ENCODE data around the gene GRB14. TPM values are rescaled to one million over a fixed set of nuclear protein-coding genes. Genes with fewer than 3 reads are reported as not detected.
A peak's percentile ranks its signal among the peaks of the same experiment; 100 is the strongest.
"Not testable (repeated sequence)": the region's sequence is repeated elsewhere in the genome, so short reads cannot be mapped to it uniquely, and the experiment has no call there.

The GRB14 gene
- total and polyA plus RNA-seq, 2 donors: 0.19 to 0.41 TPM

DNA sequence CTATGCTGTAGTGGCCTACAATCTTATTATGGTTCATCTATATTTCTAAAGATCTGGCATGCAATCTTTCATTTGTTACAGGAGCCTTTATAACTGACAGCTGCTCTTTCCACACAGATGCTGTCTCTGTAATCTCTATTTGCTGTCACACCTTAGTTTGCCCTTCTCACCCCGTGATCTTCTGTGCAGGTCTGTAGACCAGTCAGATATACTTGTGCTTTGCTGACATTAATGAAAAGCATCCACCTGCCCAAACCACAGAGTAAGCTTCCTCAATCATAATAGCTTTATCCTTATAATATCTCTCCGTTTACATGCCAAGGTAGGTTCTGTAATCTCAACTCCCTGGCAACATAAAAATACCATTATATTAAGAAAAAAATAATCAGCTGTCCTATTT, 122.4 kb downstream of the GRB14 start:
- no peak overlapping the region for H3K27ac ChIP-seq (ENCODE audit: low read depth in 1 of 2, low read length in 1 of 2)
- no peak for DNase-seq (ENCODE audit: low read depth in 6 of 9, low spot score in 9 of 9)
- 85% methylated on average over 2 of the region's 2 CpGs for WGBS
- no peaks in the 10 kb centered on the region for H3K4me1 ChIP-seq (ENCODE audit: control insufficient read depth in 2 of 2, insufficient read depth in 2 of 2, low read length in 2 of 2)
- no peaks in the 10 kb centered on the region for H3K9me3 ChIP-seq (ENCODE audit: control insufficient read depth in 2 of 2, insufficient read depth in 1 of 2, low read length in 1 of 2)
- H3K27me3 ChIP-seq (ENCODE audit: control insufficient read depth in 2 of 2, insufficient read depth in 1 of 2, low read length in 1 of 2): no peaks in the 10 kb centered on the region
- no peak overlapping the region for H3K4me3 ChIP-seq (ENCODE audit: low read length in 2 of 2)
- no peaks in the 10 kb centered on the region for H3K36me3 ChIP-seq (ENCODE audit: control insufficient read depth in 2 of 2, insufficient read depth in 2 of 2, low read length in 1 of 2)

DNA sequence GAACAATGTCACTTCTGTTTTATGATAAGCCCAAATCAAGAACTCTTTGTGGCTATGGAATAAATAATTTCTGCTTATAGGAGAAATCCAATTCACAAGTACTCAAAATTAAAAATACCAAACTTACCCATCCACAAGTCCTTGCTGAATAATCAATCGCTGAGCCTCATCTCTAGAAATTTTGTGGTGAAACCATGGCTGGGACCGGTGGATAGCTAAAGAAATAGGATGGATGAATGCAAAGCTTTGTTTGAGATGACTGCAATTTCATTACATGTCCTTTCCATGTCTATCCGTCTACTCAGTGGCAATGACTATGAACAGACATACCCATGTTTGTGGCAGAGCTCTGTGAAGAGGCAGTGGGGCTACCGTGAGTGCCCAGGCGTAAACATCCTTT, 124.4 kb downstream of the GRB14 start:
- H3K4me1 ChIP-seq (ENCODE audit: control insufficient read depth in 2 of 2, insufficient read depth in 2 of 2, low read length in 2 of 2): no peaks in the 10 kb centered on the region
- no peaks in the 10 kb centered on the region for H3K27me3 ChIP-seq (ENCODE audit: control insufficient read depth in 2 of 2, insufficient read depth in 1 of 2, low read length in 1 of 2)
- H3K4me3 ChIP-seq (ENCODE audit: low read length in 2 of 2): no peak overlapping the region
- H3K9me3 ChIP-seq (ENCODE audit: control insufficient read depth in 2 of 2, insufficient read depth in 1 of 2, low read length in 1 of 2): no peaks in the 10 kb centered on the region
- no peak overlapping the region for H3K27ac ChIP-seq (ENCODE audit: low read depth in 1 of 2, low read length in 1 of 2)
- 98% methylated on average over 5 of the region's 5 CpGs for WGBS
- DNase-seq (ENCODE audit: low read depth in 6 of 9, low spot score in 9 of 9): no peak
- H3K36me3 ChIP-seq (ENCODE audit: control insufficient read depth in 2 of 2, insufficient read depth in 2 of 2, low read length in 1 of 2): no peaks in the 10 kb centered on the region

DNA sequence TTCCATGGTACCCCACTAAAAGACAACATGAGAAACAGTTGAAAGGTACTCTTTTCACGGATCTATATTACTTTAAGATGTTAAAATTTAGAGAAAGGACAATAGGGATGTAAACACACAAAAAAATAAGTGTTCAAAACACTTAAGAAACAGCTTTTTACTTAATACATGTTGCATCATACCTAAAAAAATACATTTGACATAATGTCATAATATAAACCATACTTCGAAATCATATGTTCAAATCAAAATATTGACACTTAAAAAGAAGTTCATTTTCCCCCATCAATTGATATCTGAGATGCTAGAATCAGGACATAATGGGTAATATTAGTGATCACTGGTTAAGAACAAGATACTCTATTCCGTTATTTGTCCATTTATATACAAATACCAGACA, 124.9 kb downstream of the GRB14 start:
- Histone ChIP-seq H3K4me3 (ENCODE audit: low read length in 2 of 2) (no peak overlapping the region), H3K27me3 (ENCODE audit: control insufficient read depth in 2 of 2, insufficient read depth in 1 of 2, low read length in 1 of 2) (no peaks in the 10 kb centered on the region), H3K4me1 (ENCODE audit: control insufficient read depth in 2 of 2, insufficient read depth in 2 of 2, low read length in 2 of 2) (no peaks in the 10 kb centered on the region), H3K36me3 (ENCODE audit: control insufficient read depth in 2 of 2, insufficient read depth in 2 of 2, low read length in 1 of 2) (no peaks in the 10 kb centered on the region), H3K9me3 (ENCODE audit: control insufficient read depth in 2 of 2, insufficient read depth in 1 of 2, low read length in 1 of 2) (no peaks in the 10 kb centered on the region), H3K27ac (ENCODE audit: low read depth in 1 of 2, low read length in 1 of 2) (no peak overlapping the region)
- DNase-seq (ENCODE audit: low read depth in 6 of 9, low spot score in 9 of 9): no peak
- WGBS: 78% methylated on average over 3 of the region's 3 CpGs

DNA sequence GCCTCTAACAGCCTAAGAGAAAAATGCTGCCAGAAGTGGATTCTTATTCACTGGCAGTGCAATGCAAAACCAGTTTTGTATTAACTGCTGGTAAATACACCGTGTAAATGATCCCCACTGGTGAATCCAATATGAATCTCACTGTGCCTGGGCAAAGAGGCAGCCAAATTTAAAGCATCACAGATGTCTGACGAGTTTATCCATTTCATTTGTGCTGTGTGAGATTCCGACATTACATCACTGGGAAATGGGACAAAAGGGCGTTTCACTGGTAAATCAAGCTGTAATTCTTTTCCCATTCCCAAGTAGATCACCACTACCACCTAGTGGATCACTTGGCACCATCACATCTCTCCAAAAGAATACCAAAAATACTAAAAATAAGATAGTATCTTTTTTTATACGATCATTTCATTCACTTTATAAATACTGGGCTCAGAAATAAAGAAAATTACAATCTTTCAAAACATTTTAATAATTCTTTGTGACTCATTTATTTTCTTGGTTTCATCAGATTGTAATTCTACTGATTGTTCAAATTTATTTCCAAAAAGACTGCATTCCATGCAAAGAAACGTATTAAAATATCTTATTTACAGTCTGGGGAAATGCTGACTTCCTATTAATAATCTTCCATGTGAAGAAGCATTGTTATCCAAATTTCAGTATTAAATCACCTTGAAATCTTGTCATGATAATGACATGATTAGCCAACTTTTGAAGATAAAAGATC, 125.6 kb downstream of the GRB14 start:
- DNase-seq (ENCODE audit: low read depth in 6 of 9, low spot score in 9 of 9): no peak
- no peaks in the 10 kb centered on the region for H3K4me1 ChIP-seq (ENCODE audit: control insufficient read depth in 2 of 2, insufficient read depth in 2 of 2, low read length in 2 of 2)
- no peaks in the 10 kb centered on the region for H3K36me3 ChIP-seq (ENCODE audit: control insufficient read depth in 2 of 2, insufficient read depth in 2 of 2, low read length in 1 of 2)
- WGBS: 75% methylated on average over 6 of the region's 6 CpGs
- no peaks in the 10 kb centered on the region for H3K9me3 ChIP-seq (ENCODE audit: control insufficient read depth in 2 of 2, insufficient read depth in 1 of 2, low read length in 1 of 2)
- H3K27ac ChIP-seq (ENCODE audit: low read depth in 1 of 2, low read length in 1 of 2): no peak overlapping the region
- no peak overlapping the region for H3K4me3 ChIP-seq (ENCODE audit: low read length in 2 of 2)
- no peaks in the 10 kb centered on the region for H3K27me3 ChIP-seq (ENCODE audit: control insufficient read depth in 2 of 2, insufficient read depth in 1 of 2, low read length in 1 of 2)

DNA sequence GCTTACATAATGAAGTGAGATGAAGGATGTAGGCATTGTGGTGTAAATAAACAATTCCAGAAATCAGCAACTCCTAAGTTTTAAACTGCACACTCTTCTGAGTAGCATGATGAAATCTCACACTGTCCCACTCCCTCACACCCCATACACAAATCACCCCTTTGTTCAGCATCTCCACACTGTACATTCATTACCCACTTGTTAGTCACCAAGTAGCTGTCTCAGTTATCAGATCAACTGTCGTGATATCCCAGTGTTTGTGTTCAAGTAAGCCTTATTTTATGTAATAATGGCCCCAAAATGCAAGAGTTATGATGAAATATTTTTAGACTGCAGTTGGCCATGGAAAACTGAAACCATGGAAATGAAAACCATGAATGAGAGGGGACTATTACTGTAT, 135.7 kb downstream of the GRB14 start:
- Histone ChIP-seq H3K4me1 (ENCODE audit: control insufficient read depth in 2 of 2, insufficient read depth in 2 of 2, low read length in 2 of 2) (no peaks in the 10 kb centered on the region), H3K4me3 (ENCODE audit: low read length in 2 of 2) (no peak overlapping the region), H3K36me3 (ENCODE audit: control insufficient read depth in 2 of 2, insufficient read depth in 2 of 2, low read length in 1 of 2) (no peaks in the 10 kb centered on the region), H3K27me3 (ENCODE audit: control insufficient read depth in 2 of 2, insufficient read depth in 1 of 2, low read length in 1 of 2) (no peaks in the 10 kb centered on the region), H3K9me3 (ENCODE audit: control insufficient read depth in 2 of 2, insufficient read depth in 1 of 2, low read length in 1 of 2) (no peaks in the 10 kb centered on the region), H3K27ac (ENCODE audit: low read depth in 1 of 2, low read length in 1 of 2) (no peak overlapping the region)
- no peak for DNase-seq (ENCODE audit: low read depth in 6 of 9, low spot score in 9 of 9)
- 96% methylated on average over 1 of the region's 1 CpG for WGBS

DNA sequence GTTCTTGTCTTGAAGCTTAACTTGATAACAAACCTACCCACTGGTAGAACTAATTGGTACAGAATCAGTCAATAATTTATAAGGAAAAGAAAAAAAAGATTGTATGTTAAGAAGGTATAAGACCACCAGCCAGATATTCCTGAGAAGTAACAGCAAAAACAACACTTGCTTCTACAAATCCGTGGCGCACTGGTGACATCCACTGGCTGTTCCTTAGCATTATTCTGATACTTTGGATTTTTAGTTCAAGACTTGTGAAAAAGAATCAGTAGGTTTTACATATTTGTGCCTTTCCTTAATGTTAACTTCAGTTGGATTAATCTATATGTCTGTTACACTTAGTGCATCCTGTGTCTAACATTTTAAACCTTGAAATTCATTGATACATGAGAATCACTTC, 141.8 kb downstream of the GRB14 start:
- no peaks in the 10 kb centered on the region for H3K27me3 ChIP-seq (ENCODE audit: control insufficient read depth in 2 of 2, insufficient read depth in 1 of 2, low read length in 1 of 2)
- 38% methylated on average over 2 of the region's 2 CpGs for WGBS
- no peaks in the 10 kb centered on the region for H3K36me3 ChIP-seq (ENCODE audit: control insufficient read depth in 2 of 2, insufficient read depth in 2 of 2, low read length in 1 of 2)
- peak in 1 of 9 donors; percentile 10 for DNase-seq (ENCODE audit: low read depth in 6 of 9, low spot score in 9 of 9)
- no peak overlapping the region for H3K4me3 ChIP-seq (ENCODE audit: low read length in 2 of 2)
- no peaks in the 10 kb centered on the region for H3K9me3 ChIP-seq (ENCODE audit: control insufficient read depth in 2 of 2, insufficient read depth in 1 of 2, low read length in 1 of 2)
- no peak overlapping the region for H3K27ac ChIP-seq (ENCODE audit: low read depth in 1 of 2, low read length in 1 of 2)
- no peaks in the 10 kb centered on the region for H3K4me1 ChIP-seq (ENCODE audit: control insufficient read depth in 2 of 2, insufficient read depth in 2 of 2, low read length in 2 of 2)

DNA sequence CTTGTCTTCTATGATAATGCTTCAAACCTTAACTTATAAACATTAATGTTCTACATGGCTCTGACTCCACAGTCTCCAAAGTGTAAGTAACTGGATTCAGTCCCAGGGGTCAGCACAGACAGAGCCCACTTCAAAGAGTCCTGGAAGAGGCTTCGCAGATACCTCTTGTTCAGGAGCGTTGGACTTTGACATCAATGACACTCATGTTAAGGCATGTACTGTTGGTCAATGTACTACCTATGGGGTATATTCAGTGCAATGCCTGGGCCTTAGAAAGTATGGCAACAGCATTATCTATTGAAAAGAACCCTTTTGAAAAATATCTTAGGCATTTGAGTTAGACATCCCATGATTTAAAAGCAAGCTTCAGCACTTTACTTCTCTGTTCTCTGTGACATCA, 143.1 kb downstream of the GRB14 start:
- Histone ChIP-seq H3K27me3 (ENCODE audit: control insufficient read depth in 2 of 2, insufficient read depth in 1 of 2, low read length in 1 of 2) (no peaks in the 10 kb centered on the region), H3K4me3 (ENCODE audit: low read length in 2 of 2) (no peak overlapping the region), H3K9me3 (ENCODE audit: control insufficient read depth in 2 of 2, insufficient read depth in 1 of 2, low read length in 1 of 2) (no peaks in the 10 kb centered on the region), H3K4me1 (ENCODE audit: control insufficient read depth in 2 of 2, insufficient read depth in 2 of 2, low read length in 2 of 2) (no peaks in the 10 kb centered on the region), H3K27ac (ENCODE audit: low read depth in 1 of 2, low read length in 1 of 2) (no peak overlapping the region), H3K36me3 (ENCODE audit: control insufficient read depth in 2 of 2, insufficient read depth in 2 of 2, low read length in 1 of 2) (no peaks in the 10 kb centered on the region)
- WGBS: 72% methylated on average over 2 of the region's 2 CpGs
- DNase-seq (ENCODE audit: low read depth in 6 of 9, low spot score in 9 of 9): no peak

DNA sequence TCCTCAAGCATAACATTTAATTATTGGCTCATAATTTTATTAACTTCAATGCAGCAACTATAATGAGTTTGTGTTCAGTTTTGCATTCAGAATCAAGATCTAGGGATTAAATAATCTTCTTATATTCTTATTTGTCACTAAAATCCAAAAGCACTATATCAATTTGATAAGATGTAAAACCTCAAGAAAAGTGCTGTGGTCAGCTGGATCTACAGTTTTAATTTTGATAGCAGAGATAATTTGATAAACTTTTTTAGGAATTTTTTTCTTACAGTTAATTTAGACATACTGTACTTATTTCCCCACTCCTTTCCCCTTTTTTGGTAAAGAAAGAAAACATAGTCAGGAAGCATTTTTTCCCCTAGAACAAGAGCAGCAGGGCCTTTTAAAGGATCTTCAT, 146.4 kb downstream of the GRB14 start:
- Histone ChIP-seq H3K9me3 (ENCODE audit: control insufficient read depth in 2 of 2, insufficient read depth in 1 of 2, low read length in 1 of 2) (no peaks in the 10 kb centered on the region), H3K4me1 (ENCODE audit: control insufficient read depth in 2 of 2, insufficient read depth in 2 of 2, low read length in 2 of 2) (no peaks in the 10 kb centered on the region), H3K27ac (ENCODE audit: low read depth in 1 of 2, low read length in 1 of 2) (no peak overlapping the region), H3K4me3 (ENCODE audit: low read length in 2 of 2) (no peak overlapping the region), H3K27me3 (ENCODE audit: control insufficient read depth in 2 of 2, insufficient read depth in 1 of 2, low read length in 1 of 2) (no peaks in the 10 kb centered on the region), H3K36me3 (ENCODE audit: control insufficient read depth in 2 of 2, insufficient read depth in 2 of 2, low read length in 1 of 2) (no peaks in the 10 kb centered on the region)
- no peak for DNase-seq (ENCODE audit: low read depth in 6 of 9, low spot score in 9 of 9)

DNA sequence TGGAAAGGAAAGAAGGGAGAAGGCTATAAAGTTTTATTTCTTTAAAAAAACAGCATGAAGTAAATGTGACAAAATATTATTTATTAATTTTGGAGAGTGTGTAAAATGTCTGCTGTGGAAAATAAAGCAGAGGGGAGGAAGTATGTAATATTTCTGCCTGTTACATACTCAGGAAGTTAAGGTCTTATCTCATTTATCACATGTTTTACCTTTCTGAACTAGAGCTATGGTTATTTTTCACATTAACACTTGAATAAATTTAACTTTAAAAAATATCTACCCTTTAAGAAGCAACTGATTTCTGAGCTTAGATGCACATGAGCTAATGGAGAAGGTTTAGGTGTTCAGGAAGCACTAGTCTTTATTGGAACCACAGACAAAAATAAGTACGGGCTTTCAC, 148.3 kb downstream of the GRB14 start:
- Histone ChIP-seq H3K9me3 (ENCODE audit: control insufficient read depth in 2 of 2, insufficient read depth in 1 of 2, low read length in 1 of 2) (no peaks in the 10 kb centered on the region), H3K4me3 (ENCODE audit: low read length in 2 of 2) (no peak overlapping the region), H3K27me3 (ENCODE audit: control insufficient read depth in 2 of 2, insufficient read depth in 1 of 2, low read length in 1 of 2) (no peaks in the 10 kb centered on the region), H3K27ac (ENCODE audit: low read depth in 1 of 2, low read length in 1 of 2) (no peak overlapping the region), H3K36me3 (ENCODE audit: control insufficient read depth in 2 of 2, insufficient read depth in 2 of 2, low read length in 1 of 2) (no peaks in the 10 kb centered on the region), H3K4me1 (ENCODE audit: control insufficient read depth in 2 of 2, insufficient read depth in 2 of 2, low read length in 2 of 2) (no peaks in the 10 kb centered on the region)
- WGBS: 24% methylated on average over 1 of the region's 1 CpG
- DNase-seq (ENCODE audit: low read depth in 6 of 9, low spot score in 9 of 9): no peak

DNA sequence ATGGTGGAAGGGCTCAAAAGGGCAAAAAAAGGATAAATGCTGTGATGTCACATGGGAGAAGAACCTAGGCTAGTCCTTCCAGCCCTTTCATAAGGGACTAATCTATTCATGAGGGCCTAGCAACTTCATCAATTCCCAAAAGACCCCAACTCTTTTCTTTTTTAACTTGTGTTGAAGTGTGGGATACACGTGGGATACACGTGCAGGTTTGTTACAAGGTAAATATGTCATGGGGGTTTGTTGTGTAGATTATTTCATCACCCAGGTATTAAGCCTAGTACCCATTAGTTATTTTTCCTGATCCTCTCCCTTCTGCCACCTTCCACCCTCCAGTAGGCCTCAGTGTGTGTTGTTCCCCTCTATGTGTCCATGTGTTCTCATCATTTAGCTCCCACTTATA, 156.2 kb downstream of the GRB14 start:
- DNase-seq (ENCODE audit: low read depth in 6 of 9, low spot score in 9 of 9); H3K4me3 ChIP-seq (ENCODE audit: low read length in 2 of 2); H3K4me1 ChIP-seq (ENCODE audit: control insufficient read depth in 2 of 2, insufficient read depth in 2 of 2, low read length in 2 of 2); H3K36me3 ChIP-seq (ENCODE audit: control insufficient read depth in 2 of 2, insufficient read depth in 2 of 2, low read length in 1 of 2); H3K27ac ChIP-seq (ENCODE audit: low read depth in 1 of 2, low read length in 1 of 2); H3K9me3 ChIP-seq (ENCODE audit: control insufficient read depth in 2 of 2, insufficient read depth in 1 of 2, low read length in 1 of 2); H3K27me3 ChIP-seq (ENCODE audit: control insufficient read depth in 2 of 2, insufficient read depth in 1 of 2, low read length in 1 of 2): not testable (repeated sequence)
- WGBS: 98% methylated on average over 2 of the region's 2 CpGs
